ENCODE results near the gene C10orf95. TPM values are rescaled to one million over a fixed set of nuclear protein-coding genes. Genes with fewer than 3 reads are reported as not detected.

C10orf95 gene
- total and polyA plus RNA-seq, 2 donors (not counting 3 experiments of a cell fraction or from before 2014, with no cell fraction given): 0.08 TPM; not detected in 1

- Histone ChIP-seq H3K9me3 (replicated peaks; ENCODE audit: control insufficient read depth, insufficient read depth, low read length) (no peaks in the 10 kb centered on the region), H2AFZ (ENCODE audit: low read depth, low read length) (no peak overlapping the region), H3K9me1 (replicated peaks; ENCODE audit: control insufficient read depth, extremely low read depth, insufficient read depth, low read length) (no peaks in the 10 kb centered on the region), H3K4me2 (ENCODE audit: insufficient read depth, low read length) (no peak overlapping the region), H3K27ac (ENCODE audit: insufficient read depth, low read depth, low read length) (no peak overlapping the region), H3K79me2 (ENCODE audit: control insufficient read depth, insufficient read depth, low read length) (no peaks in the 10 kb centered on the region), H3K36me3 (ENCODE audit: control insufficient read depth in 2 of 2, extremely low read depth in 1 of 2, insufficient read depth in 2 of 2, low read length in 2 of 2) (no peaks in the 10 kb centered on the region), H3K9ac (replicated peaks; ENCODE audit: extremely low read depth, insufficient read depth, low read length) (no peak overlapping the region), H3K4me1 (ENCODE audit: control insufficient read depth, extremely low read depth, insufficient read depth, low read length) (peaks cover 7% of the 10 kb centered on the region), H4K20me1 (replicated peaks; ENCODE audit: control insufficient read depth, extremely low read depth, insufficient read depth, low read length) (no peaks in the 10 kb centered on the region), H3K27me3 (ENCODE audit: control insufficient read depth in 2 of 2, insufficient read depth in 2 of 2, low read length in 2 of 2) (peaks cover 0 to 4% of the 10 kb centered on the region in 2 experiments), H3K4me3 (replicated peaks in 1 of 3; ENCODE audit: insufficient read depth in 1 of 3, low read depth in 1 of 3, low read length in 3 of 3) (no peak overlapping the region)
- ChIA-PET POLR2A (no interaction called here), CTCF (no interaction called here)
- DNase-seq (ENCODE audit: low read depth, low spot score) (no peak), FAIRE-seq (no peak)
- BruUV-seq (replicated peaks): no TSS peak
- intact Hi-C loops (cut with micrococcal nuclease): no loop called here
- dilution Hi-C loops (cut with MboI; ENCODE audit: extremely low pct_ligation_motif_present, low sequenced_read_pairs): no loop called here
- TF ChIP-seq POLR2A (IDR thresholded peaks at IDR 0.05; ENCODE audit: low read depth, low read length): no peak
- no peak for TF ChIP-seq JUN (IDR thresholded peaks at IDR 0.05; ENCODE audit: borderline replicate concordance, insufficient read depth, insufficient read length, low read depth)
- no peak for TF ChIP-seq EZH2 (IDR thresholded peaks at IDR 0.05; ENCODE audit: borderline replicate concordance, low read depth, low read length, severe bottlenecking)
- TF ChIP-seq MAX (IDR thresholded peaks at IDR 0.05; ENCODE audit: insufficient read depth, insufficient read length): no peak
- TF ChIP-seq GATA2 (IDR thresholded peaks at IDR 0.05; ENCODE audit: insufficient read depth, insufficient read length, low read depth, low read length): no peak
- TF ChIP-seq MYC (IDR thresholded peaks at IDR 0.05; ENCODE audit: low read depth, low read length): no peak
Measured at GRCh38 chr10:102465466-102465865, 14.1 kb upstream of the C10orf95 start.

GRCh38 chr10:102463983-102464382 lies 12.6 kb upstream of the C10orf95 start:
- no peak overlapping the region for H3K9ac ChIP-seq (replicated peaks; ENCODE audit: extremely low read depth, insufficient read depth, low read length)
- H3K4me3 ChIP-seq (replicated peaks in 1 of 3; ENCODE audit: insufficient read depth in 1 of 3, low read depth in 1 of 3, low read length in 3 of 3): no peak overlapping the region
- no peaks in the 10 kb centered on the region for H3K9me1 ChIP-seq (replicated peaks; ENCODE audit: control insufficient read depth, extremely low read depth, insufficient read depth, low read length)
- H3K27me3 ChIP-seq (ENCODE audit: control insufficient read depth in 2 of 2, insufficient read depth in 2 of 2, low read length in 2 of 2): peaks cover 0 to 4% of the 10 kb centered on the region in 2 experiments
- H3K9me3 ChIP-seq (replicated peaks; ENCODE audit: control insufficient read depth, insufficient read depth, low read length): no peaks in the 10 kb centered on the region
- BruUV-seq (replicated peaks): no TSS peak
- ChIA-PET CTCF (interaction anchor here (1.0 kb wide), 1 partner anchor 16 kb away, joined by 3 read pairs; no protein-coding TSS in a partner anchor), POLR2A (no interaction called here)
- H3K4me1 ChIP-seq (ENCODE audit: control insufficient read depth, extremely low read depth, insufficient read depth, low read length): peaks cover 7% of the 10 kb centered on the region
- intact Hi-C loops (cut with micrococcal nuclease): no loop called here
- dilution Hi-C loops (cut with MboI; ENCODE audit: extremely low pct_ligation_motif_present, low sequenced_read_pairs): no loop called here
- H3K27ac ChIP-seq (ENCODE audit: insufficient read depth, low read depth, low read length): no peak overlapping the region
- H3K79me2 ChIP-seq (ENCODE audit: control insufficient read depth, insufficient read depth, low read length): no peaks in the 10 kb centered on the region
- no peaks in the 10 kb centered on the region for H3K36me3 ChIP-seq (ENCODE audit: control insufficient read depth in 2 of 2, extremely low read depth in 1 of 2, insufficient read depth in 2 of 2, low read length in 2 of 2)
- no peak for DNase-seq (ENCODE audit: low read depth, low spot score)
- no peak for FAIRE-seq
- no peak overlapping the region for H2AFZ ChIP-seq (ENCODE audit: low read depth, low read length)
- TF ChIP-seq FOS (IDR thresholded peaks at IDR 0.05; ENCODE audit: borderline replicate concordance, insufficient read depth, low read length) (no peak), GATA2 (IDR thresholded peaks at IDR 0.05; ENCODE audit: insufficient read depth, insufficient read length, low read depth, low read length) (no peak), CTCF (IDR thresholded peaks at IDR 0.05; ENCODE audit: extremely low read depth in 1 of 2, insufficient read depth in 1 of 2, low read depth in 1 of 2, low read length in 2 of 2) (no peak), MAX (IDR thresholded peaks at IDR 0.05; ENCODE audit: insufficient read depth, insufficient read length) (no peak), MYC (IDR thresholded peaks at IDR 0.05; ENCODE audit: low read depth, low read length) (no peak), POLR2A (IDR thresholded peaks at IDR 0.05; ENCODE audit: low read depth, low read length) (no peak), EZH2 (IDR thresholded peaks at IDR 0.05; ENCODE audit: borderline replicate concordance, low read depth, low read length, severe bottlenecking) (no peak)
- no peak overlapping the region for H3K4me2 ChIP-seq (ENCODE audit: insufficient read depth, low read length)
- H4K20me1 ChIP-seq (replicated peaks; ENCODE audit: control insufficient read depth, extremely low read depth, insufficient read depth, low read length): no peaks in the 10 kb centered on the region
